Measurements from ENCODE around the gene COMMD2.

Gene COMMD2

DNA sequence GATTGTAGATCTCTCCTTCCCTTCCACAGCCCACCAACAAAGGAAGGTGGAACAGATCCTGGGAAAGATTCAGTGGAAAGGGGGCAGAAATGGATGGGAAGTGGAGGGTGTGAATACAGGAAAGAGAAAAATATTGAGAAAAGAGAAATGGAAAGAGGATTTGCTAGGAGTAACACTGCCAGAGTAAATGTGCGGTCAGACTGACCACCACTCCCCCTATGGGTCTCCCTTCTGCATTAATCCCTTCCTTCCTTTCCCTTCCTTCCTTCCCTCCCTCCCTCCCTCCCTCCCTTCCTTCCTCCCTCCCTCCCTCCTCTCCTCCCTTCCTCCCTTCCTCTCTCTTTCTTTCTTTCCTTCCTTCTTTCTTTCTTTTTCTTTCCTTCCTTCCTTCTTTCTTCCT lies 12.0 kb upstream of the COMMD2 start:
- DNase-seq, result no peak

GRCh38 chr3:149763565-149764195 lies 11.4 kb upstream of the COMMD2 start:
- no peak for DNase-seq

DNA sequence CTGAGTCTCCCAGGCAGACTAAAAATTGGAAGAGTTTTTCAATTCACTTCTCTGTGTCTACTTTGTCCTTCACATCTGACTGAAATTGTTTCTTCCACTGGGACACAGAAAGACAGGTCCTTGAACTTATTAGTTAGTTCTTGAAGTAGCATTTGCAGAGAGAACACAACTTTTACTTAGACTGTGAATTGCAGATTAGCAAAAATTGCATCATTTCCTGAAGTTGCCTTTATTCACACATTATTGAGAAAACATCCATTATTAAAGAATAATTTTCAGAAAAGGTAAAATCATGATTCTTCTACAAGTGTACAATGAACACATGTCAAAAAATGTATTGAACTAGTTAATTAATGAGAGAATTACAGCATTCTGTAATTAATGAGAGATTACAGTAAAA lies 1.4 kb upstream of the COMMD2 start:
- DNase-seq, result no peak

DNA sequence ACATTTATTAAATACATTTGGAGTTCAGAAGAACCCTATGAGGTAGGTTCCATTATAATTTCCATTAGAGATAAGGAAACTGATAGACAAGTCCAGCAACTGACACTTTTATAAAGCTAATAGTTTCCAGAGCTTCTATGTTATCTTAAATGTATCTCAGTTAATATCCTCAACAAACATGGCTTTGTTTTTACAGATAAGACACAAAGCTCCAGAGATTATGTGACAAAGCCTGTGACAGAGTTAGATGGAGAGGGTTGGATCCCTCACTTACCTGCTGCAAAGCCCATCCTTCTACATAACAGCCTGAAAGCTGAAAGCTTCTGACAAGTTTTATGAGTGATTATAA lies 473 bp upstream of the COMMD2 start:
- no peak for DNase-seq

GRCh38 chr3:149751551-149751950 lies 738 bp downstream of the COMMD2 start:
- DNase-seq, result no peak

DNA sequence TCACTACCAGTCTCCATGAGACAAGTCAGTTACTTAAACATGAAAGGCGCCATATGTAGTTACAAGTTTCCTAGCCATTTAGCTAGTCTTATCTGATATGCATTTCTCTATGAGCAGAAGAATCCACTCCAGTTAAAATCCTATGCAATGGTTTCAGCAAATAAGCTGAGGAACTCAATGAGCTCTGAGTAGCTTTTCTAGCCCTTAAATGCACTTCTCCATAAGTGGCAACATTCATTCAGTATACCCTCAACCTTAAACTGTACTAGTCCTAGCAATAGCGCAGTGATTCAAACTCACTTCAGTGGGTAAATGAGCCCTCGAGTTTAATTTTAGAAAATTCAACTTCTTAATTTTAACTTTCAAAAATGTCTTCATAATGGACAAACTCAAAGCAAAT lies 7.7 kb downstream of the COMMD2 start:
- no peak for DNase-seq

- no peak for DNase-seq
Observed at GRCh38 chr3:149744151-149744550, 8.1 kb downstream of the COMMD2 start.

GRCh38 chr3:149739396-149739795 lies 12.9 kb downstream of the COMMD2 start:
- DNase-seq, result no peak

GRCh38 chr3:149738876-149739275 lies 13.4 kb downstream of the COMMD2 start:
- DNase-seq, result no peak

DNA sequence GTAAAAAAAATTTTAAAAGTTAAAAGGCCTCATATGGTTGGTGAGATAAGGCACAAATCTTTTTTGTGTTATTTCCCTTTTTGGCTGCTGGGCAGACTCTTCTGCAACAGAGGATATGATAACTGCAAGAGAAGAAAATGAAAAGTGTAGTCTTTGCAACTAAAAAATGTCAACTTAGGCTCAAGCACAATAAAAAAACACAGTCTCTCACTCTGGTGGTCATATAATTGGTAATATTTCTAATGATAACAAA lies 15.4 kb downstream of the COMMD2 start:
- DNase-seq, result no peak

- no peak for DNase-seq
Observed at GRCh38 chr3:149736175-149736952, 15.9 kb downstream of the COMMD2 start.

- DNase-seq, result no peak
Observed at GRCh38 chr3:149732234-149732633, 20.1 kb downstream of the COMMD2 start.

DNA sequence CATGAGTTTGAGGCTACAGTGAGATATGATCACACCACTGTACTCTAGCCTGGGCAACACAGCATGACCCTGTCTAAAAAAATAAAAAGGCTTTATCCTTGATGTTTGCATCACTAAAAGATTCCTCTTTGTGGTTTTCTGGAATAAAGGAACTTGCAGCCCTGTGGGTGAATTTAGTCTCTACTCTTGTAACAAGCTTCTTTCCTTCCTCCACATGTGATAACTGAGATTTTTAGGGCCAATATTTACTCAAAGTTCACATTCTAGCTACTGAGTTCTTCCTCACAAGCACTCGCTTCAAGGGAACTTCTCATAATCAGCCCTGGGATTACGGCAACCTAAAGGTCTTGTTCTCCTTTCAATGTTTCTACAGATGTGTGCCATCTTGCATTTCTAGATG lies 24.6 kb downstream of the COMMD2 start:
- DNase-seq, result no peak

GRCh38 chr3:149726716-149727407 lies 25.4 kb downstream of the COMMD2 start:
- no peak for DNase-seq

DNA sequence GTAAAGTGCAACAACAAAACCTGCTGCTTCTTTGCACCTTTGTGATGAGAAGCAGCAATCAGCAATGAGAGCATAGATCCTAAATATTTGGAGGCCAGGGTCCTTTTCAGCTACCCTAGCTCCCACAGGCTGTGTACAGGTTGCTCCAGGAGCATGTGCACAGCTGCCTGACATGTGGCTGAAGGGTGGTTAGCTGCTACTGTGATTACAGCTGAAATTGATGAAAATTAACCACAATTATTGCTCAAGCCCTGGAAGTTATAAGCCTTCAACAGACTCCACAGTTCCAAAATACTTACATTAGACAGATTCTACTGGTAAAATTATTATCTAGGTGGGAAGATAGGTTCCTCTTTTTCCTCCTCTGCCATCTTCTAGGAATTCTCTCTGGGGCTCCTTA lies 28.5 kb downstream of the COMMD2 start:
- DNase-seq, result no peak

DNA sequence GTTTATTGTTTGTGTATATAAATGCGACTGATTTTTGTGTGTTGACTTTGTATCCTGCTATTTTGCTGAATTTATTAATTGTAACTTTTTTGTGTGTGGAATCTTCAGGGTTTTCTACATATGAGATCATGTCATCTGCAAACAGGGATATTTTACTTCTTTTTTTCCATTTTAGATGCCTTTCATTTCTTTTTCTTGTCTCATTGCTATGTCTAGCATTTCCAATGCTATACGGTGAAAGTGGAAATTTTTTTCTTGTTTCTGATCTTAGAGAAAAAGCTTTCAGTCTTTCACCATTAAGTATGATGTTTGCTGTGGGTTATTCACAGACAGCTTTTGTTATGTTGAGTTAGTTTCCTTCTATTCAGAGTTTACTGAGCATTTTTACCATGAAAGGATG lies 31.4 kb downstream of the COMMD2 start:
- DNase-seq, result no peak

DNA sequence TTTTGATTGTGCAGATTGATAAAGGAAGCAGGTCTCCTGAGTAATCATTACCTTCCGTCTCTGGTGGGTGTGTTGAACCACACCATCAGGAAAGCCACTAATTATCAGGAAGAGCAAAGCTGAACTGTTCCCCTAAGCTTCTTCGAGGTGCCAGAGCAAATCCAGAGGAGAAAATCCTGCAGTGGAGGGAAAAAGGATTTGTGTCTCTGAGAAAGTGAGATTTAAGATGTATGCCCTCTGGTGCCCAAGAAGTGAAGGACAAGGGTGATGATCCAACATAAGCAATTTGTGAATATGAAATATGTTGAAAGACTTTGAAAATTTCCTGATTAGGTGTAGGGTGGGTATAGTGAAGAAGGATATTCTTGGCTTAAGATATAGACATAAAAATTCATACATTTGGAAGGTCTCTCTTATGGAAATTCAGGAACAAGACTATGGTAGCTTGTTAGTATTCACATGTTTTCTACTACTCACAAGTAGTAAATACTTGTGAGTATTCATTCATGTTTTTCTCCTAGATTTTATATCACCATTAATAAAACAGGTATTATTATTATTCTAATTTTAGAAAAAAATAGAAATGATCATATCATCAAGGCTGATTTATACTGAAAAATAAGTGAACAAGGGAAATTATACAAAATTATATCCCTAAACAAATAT lies 34.8 kb downstream of the COMMD2 start:
- peak in 14 of 56 donors; percentile 3 to 71 (median 18) for DNase-seq

DNA sequence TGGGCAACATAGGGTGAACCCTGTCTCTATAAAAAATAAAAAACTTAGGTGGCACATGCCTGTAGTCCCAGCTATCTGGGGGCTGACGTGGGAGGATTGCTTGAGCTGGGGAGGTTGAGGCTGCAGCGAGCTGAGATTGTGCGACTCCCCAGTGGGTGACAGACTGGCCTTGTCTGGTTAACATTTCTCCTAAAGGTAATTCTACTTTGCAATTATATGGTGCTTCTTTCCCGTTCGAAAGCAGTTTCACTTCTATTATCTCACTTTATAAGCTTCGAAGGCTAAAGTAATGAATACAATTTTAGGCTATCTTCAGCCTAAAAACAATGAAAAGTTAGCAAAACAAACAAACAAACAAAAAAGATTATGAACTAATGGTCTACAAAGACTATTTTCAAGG lies 35.3 kb downstream of the COMMD2 start:
- DNase-seq, result no peak

- no peak for DNase-seq
Observed at GRCh38 chr3:149715247-149715646, 37.0 kb downstream of the COMMD2 start.

GRCh38 chr3:149713730-149714654 lies 38.3 kb downstream of the COMMD2 start:
- DNase-seq, result no peak

DNA sequence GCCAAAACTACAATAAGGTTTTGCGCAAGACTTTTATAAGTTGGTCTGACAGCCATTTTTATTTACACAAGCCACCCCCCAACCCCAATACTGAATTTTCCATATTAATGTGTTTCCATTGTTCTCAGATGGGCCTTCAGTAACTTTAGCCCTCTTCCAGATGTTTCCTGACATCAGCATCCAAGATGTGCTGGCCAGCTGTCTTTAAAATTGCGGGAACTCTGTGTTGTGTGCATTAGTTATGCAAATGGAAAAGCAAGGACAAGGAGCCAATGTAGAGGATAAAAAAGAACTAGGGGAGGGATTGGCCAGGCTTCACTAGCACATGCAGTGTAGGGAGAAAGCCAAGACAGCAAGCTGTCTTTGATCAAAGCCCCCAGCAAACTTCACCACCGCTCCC lies 45.4 kb downstream of the COMMD2 start:
- DNase-seq, result peak in 2 of 56 donors; percentile 12 to 17
